Measurements from ENCODE around the gene IFIT3. TPM values are rescaled to one million over a fixed set of nuclear protein-coding genes. Genes with fewer than 3 reads are reported as not detected.

Gene IFIT3
- total and polyA plus RNA-seq, 2 of the 8 experiments (the other 6 are each of a cell fraction or from before 2014, with no cell fraction given) = 0.12 to 0.84 TPM

- no peaks in the 10 kb centered on the region for H3K4me1 ChIP-seq (replicated peaks in 1 of 4; ENCODE audit: control insufficient read depth in 3 of 4, insufficient read depth in 4 of 4, low read length in 3 of 4)
- no peak overlapping the region for H3K4ac ChIP-seq (replicated peaks; ENCODE audit: insufficient read length, low read depth, low read length)
- H3K79me2 ChIP-seq (ENCODE audit: control insufficient read depth in 1 of 2, insufficient read depth in 2 of 2, low read length in 2 of 2) = no peaks in the 10 kb centered on the region
- H3K18ac ChIP-seq (ENCODE audit: extremely low read depth, low read length) = no peak overlapping the region
- H2AFZ ChIP-seq (ENCODE audit: low read length) = no peak overlapping the region
- H2BK120ac ChIP-seq (replicated peaks; ENCODE audit: low read depth, low read length) = no peak overlapping the region
- no peak overlapping the region for H4K5ac ChIP-seq (ENCODE audit: insufficient read length, low read depth, low read length)
- H2BK5ac ChIP-seq (ENCODE audit: low read depth, low read length) = no peak overlapping the region
- no peak overlapping the region for H4K8ac ChIP-seq (ENCODE audit: extremely low read depth, insufficient read depth, low read length)
- H3K9me3 ChIP-seq (ENCODE audit: insufficient read depth in 2 of 2, low read depth in 1 of 2, low read length in 1 of 2) = no peaks in the 10 kb centered on the region
- no peaks in the 10 kb centered on the region for H4K20me1 ChIP-seq (replicated peaks in 1 of 2; ENCODE audit: control insufficient read depth in 1 of 2, insufficient read depth in 2 of 2, low read length in 2 of 2)
- no peaks in the 10 kb centered on the region for H3K79me1 ChIP-seq (ENCODE audit: low read depth, low read length)
- no peak overlapping the region for H3K4me2 ChIP-seq (ENCODE audit: insufficient read depth in 1 of 2, low read depth in 2 of 2, low read length in 2 of 2)
- no peak for DNase-seq (ENCODE audit: low read depth in 1 of 2, low spot score in 2 of 2)
- H3K9ac ChIP-seq (replicated peaks in 1 of 4; ENCODE audit: extremely low read depth in 1 of 4, low read depth in 3 of 4, low read length in 3 of 4) = no peak overlapping the region
- no peaks in the 10 kb centered on the region for H3K27me3 ChIP-seq (replicated peaks in 1 of 4; ENCODE audit: control insufficient read depth in 3 of 4, extremely low read depth in 1 of 4, insufficient read depth in 3 of 4, low read length in 3 of 4)
- 86% methylated on average over 3 of the region's 3 CpGs; no CpG with 5 or more reads in 1 of the 2 experiments for WGBS, 2 experiments (ENCODE audit: extremely low coverage in 1 of 2, insufficient coverage in 1 of 2, insufficient read length in 1 of 2, insufficient replicate concordance in 2 of 2, low coverage in 1 of 2, low lambda C conversion rate in 2 of 2, missing lambda C conversion rate in 1 of 2)
- no peak overlapping the region for H3K4me3 ChIP-seq (ENCODE audit: extremely low read depth in 1 of 4, insufficient read depth in 2 of 4, low read depth in 3 of 4, low read length in 4 of 4)
- no peak overlapping the region for H2AK5ac ChIP-seq (ENCODE audit: low read depth, low read length)
- H3K56ac ChIP-seq (replicated peaks; ENCODE audit: insufficient read length, low read depth, low read length) = no peak overlapping the region
- ChIA-PET CTCF (ENCODE audit: partially characterized antibody) (interaction anchor here (0.7 to 3.9 kb wide), 5 partner anchors 9 to 299 kb away, joined by 3 to 29 read pairs (median 5); no protein-coding TSS in a partner anchor), POLR2A (ENCODE audit: partially characterized antibody) (no interaction called here)
- no peak overlapping the region for H4K91ac ChIP-seq (replicated peaks; ENCODE audit: insufficient read length, low read length)
- peaks cover 3% of the 10 kb centered on the region; the same call in 1 of the 2 replicates for H3K23me2 ChIP-seq (ENCODE audit: low read depth, low read length)
- no peak overlapping the region for H3K27ac ChIP-seq (ENCODE audit: low read depth, low read length)
- TF ChIP-seq SIN3A (conservative IDR thresholded peaks at IDR 0.05 in 1 of 2, IDR thresholded peaks at IDR 0.05 in 1 of 2; ENCODE audit: low read depth in 1 of 2, low read length in 2 of 2) = no peak
- no peak overlapping the region for H3K23ac ChIP-seq (ENCODE audit: insufficient read length)
- H3K36me3 ChIP-seq (ENCODE audit: control insufficient read depth in 2 of 4, insufficient read depth in 4 of 4, low read length in 3 of 4) = no peaks in the 10 kb centered on the region
- FAIRE-seq = no peak
- no peak overlapping the region for H2BK20ac ChIP-seq (ENCODE audit: low read length)
- no peak overlapping the region for H2BK15ac ChIP-seq (ENCODE audit: low read length)
- no peak overlapping the region for H3K14ac ChIP-seq (ENCODE audit: insufficient read length)
- no peak overlapping the region for H2BK12ac ChIP-seq (ENCODE audit: low read depth, low read length)
These were observed 33.0 kb upstream of the IFIT3 start for GRCh38 chr10:89294721-89295239.
